OCI-LY3 (cell line): ENCODE data around the gene ESRRA.

Experiments
- H2AFZ ChIP-seq: fragments of 200-600, 300-600 bp; shearing (Covaris generic); 2 replicates; pipeline ENCODE4 v1.6.0; 2014; ENCODE audit warnings: antibody characterized with exemption, low read depth, low read length
- H3K27ac ChIP-seq: fragments of 200-600, 300-600 bp; sonication (generic); 2 replicates; pipeline ENCODE4 v1.5.1; 2014; ENCODE audit warnings: mild to moderate bottlenecking, low read length, moderate library complexity, mixed read lengths
- H3K27me3 ChIP-seq: fragments of 200-600, 300-600 bp; sonication (generic); 2 replicates; pipeline ENCODE4 v1.6.1; 2014; ENCODE audit warnings: low read depth, low read length, mixed read lengths
- H3K36me3 ChIP-seq: fragments of 200-600, 300-600 bp; sonication (generic); replicated peaks from 2 replicates; pipeline ENCODE3; 2014; ENCODE audit warnings: low read depth, low read length, mixed read lengths
- H3K4me1 ChIP-seq: fragments of 300-600, 200-600 bp; sonication (generic); 2 replicates; pipeline ENCODE4 v1.6.1; 2014; ENCODE audit warnings: low read length, mixed read lengths
- H3K4me2 ChIP-seq: fragments of 200-600, 300-600 bp; sonication (generic); 2 replicates; pipeline ENCODE4 v1.6.1; 2014; ENCODE audit warnings: low read length, mixed read lengths
- H3K4me3 ChIP-seq: fragments of 300-600, 200-600 bp; sonication (generic); 2 replicates; pipeline ENCODE4 v1.5.1; 2014; ENCODE audit warnings: antibody characterized with exemption, mild to moderate bottlenecking, low read length, moderate library complexity
- H3K79me2 ChIP-seq: fragments of 300-600, 200-600 bp; shearing (Covaris generic); 2 replicates; pipeline ENCODE4 v1.6.1; 2014; ENCODE audit warnings: mild to moderate bottlenecking, low read length, mixed read lengths
- H3K9ac ChIP-seq: fragments of 300-600, 200-600 bp; shearing (Covaris generic); 2 replicates; pipeline ENCODE4 v1.6.0; 2014; ENCODE audit warnings: mild to moderate bottlenecking, low read length, moderate library complexity
- H3K9me3 ChIP-seq: fragments of 200-600, 300-600 bp; shearing (Covaris generic); 2 replicates; pipeline ENCODE4 v1.6.1; 2014; ENCODE audit warnings: low read length, mixed read lengths; ENCODE audit not compliant: insufficient read depth
- H4K20me1 ChIP-seq: fragments of 200-600, 300-600 bp; sonication (generic); 2 replicates; pipeline ENCODE4 v1.6.1; 2016; ENCODE audit warnings: low read length, mixed read lengths; ENCODE audit not compliant: insufficient read depth
- EZH2phosphoT487 ChIP-seq: fragments of 200-600 bp; shearing (Covaris generic); IDR thresholded peaks from 2 replicates; pipeline ENCODE4 v1.6.1; 2018; ENCODE audit warnings: antibody characterized with exemption, mixed run types, low read depth
- TF ChIP-seq, protein P1 (sequence below): fragments of 200-600, 300-600 bp; sonication (generic); IDR thresholded peaks from 2 replicates; pipeline ENCODE4 v1.5.1; 2014; ENCODE audit warnings: antibody characterized with exemption, low read length, low read depth

The ESRRA gene

DNA sequence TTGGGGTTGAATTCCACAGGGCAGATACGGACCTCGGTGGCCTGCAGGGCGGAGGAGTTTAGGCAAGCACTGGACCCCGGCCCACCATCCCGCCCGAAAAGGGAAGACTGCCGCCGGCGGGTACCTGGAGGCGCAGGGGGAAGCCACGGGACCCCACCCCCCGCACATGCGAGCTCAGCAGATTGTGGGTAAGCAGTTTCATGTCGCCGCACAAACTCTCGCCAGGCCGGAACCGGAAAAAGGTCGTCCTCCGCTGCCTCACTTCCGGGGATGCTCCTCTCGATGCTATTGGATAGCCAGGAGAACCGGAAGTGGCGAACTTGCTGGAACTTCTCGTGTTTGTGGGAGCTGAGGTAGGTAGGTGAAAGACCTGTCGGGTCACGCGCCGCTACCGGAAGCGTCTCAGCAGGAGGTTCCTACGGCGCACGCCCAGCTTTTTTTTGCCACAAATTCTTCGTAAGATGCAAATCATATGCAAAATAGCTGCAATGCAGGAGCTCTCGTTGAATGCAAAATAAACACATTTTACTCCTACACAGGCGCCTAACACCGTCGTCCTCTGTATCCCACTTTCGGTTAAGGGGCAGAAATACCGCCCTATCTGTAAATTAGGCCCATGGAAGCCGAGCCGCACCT is 12.1 kb downstream of the ESRRA start, which contains the start of gene TRMT112:
TSS of gene TRMT112 (minus strand) at position 235 of the 636 bp plus-strand sequence. CDS start at position 202, 33 bp downstream.
- Histone ChIP-seq H3K4me1 (peaks cover 14% of the 10 kb centered on the region), H3K27me3 (no peaks in the 10 kb centered on the region), H3K36me3 (peaks cover 18% of the 10 kb centered on the region), H3K4me3 (peak within 1 kb of the TSS; percentile 85), H4K20me1 (no peaks in the 10 kb centered on the region), H3K9me3 (no peaks in the 10 kb centered on the region), H3K27ac (peak within 1 kb of the TSS; percentile 93), H3K4me2 (peak within 1 kb of the TSS; percentile 72), H2AFZ (peak within 1 kb of the TSS; percentile 52; the same call in 1 of the 2 replicates), H3K79me2 (peaks cover 48% of the 10 kb centered on the region), H3K9ac (peak within 1 kb of the TSS; percentile 90)
- TF ChIP-seq EZH2phosphoT487: no peak
- TF ChIP-seq, protein P1, sequence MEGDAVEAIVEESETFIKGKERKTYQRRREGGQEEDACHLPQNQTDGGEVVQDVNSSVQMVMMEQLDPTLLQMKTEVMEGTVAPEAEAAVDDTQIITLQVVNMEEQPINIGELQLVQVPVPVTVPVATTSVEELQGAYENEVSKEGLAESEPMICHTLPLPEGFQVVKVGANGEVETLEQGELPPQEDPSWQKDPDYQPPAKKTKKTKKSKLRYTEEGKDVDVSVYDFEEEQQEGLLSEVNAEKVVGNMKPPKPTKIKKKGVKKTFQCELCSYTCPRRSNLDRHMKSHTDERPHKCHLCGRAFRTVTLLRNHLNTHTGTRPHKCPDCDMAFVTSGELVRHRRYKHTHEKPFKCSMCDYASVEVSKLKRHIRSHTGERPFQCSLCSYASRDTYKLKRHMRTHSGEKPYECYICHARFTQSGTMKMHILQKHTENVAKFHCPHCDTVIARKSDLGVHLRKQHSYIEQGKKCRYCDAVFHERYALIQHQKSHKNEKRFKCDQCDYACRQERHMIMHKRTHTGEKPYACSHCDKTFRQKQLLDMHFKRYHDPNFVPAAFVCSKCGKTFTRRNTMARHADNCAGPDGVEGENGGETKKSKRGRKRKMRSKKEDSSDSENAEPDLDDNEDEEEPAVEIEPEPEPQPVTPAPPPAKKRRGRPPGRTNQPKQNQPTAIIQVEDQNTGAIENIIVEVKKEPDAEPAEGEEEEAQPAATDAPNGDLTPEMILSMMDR: no peak

GRCh38 chr11:64317961-64318765 is 12.8 kb downstream of the ESRRA start, which contains the start of gene PRDX5:
TSS of gene PRDX5 (plus strand) at chr11:64318121. CDS start at chr11:64318216, 95 bp downstream.
- H3K79me2 ChIP-seq: peaks cover 41% of the 10 kb centered on the region
- no peaks in the 10 kb centered on the region for H4K20me1 ChIP-seq
- peak within 1 kb of the TSS; percentile 85 for H3K4me3 ChIP-seq
- peak within 1 kb of the TSS; percentile 93 for H3K27ac ChIP-seq
- H3K36me3 ChIP-seq: peaks cover 22% of the 10 kb centered on the region
- TF ChIP-seq, protein P1: peak; percentile 57
- TF ChIP-seq EZH2phosphoT487: no peak
- peak within 1 kb of the TSS; percentile 72 for H3K4me2 ChIP-seq
- peak within 1 kb of the TSS; percentile 90 for H3K9ac ChIP-seq
- no peaks in the 10 kb centered on the region for H3K27me3 ChIP-seq
- H2AFZ ChIP-seq: peak within 1 kb of the TSS; percentile 52; the same call in 1 of the 2 replicates
- peaks cover 14% of the 10 kb centered on the region for H3K4me1 ChIP-seq
- H3K9me3 ChIP-seq: no peaks in the 10 kb centered on the region

GRCh38 chr11:64318766-64319761 is 13.7 kb downstream of the ESRRA start:
- Histone ChIP-seq H3K36me3 (peaks cover 22% of the 10 kb centered on the region), H3K4me2 (peak overlapping the region; percentile 72), H3K27me3 (no peaks in the 10 kb centered on the region), H3K9me3 (no peaks in the 10 kb centered on the region), H3K9ac (peak overlapping the region; percentile 90), H2AFZ (no peak overlapping the region), H3K27ac (peak overlapping the region; percentile 93), H3K79me2 (peaks cover 35% of the 10 kb centered on the region), H3K4me1 (peaks cover 14% of the 10 kb centered on the region), H3K4me3 (peak overlapping the region; percentile 85), H4K20me1 (no peaks in the 10 kb centered on the region)
- no peak for TF ChIP-seq EZH2phosphoT487
- TF ChIP-seq, protein P1: no peak
